ENCODE measurements around the gene CPEB4.

The CPEB4 gene

GRCh38 chr5:173984218-173984617 is 96.1 kb downstream of the CPEB4 start:
- DNase-seq (ENCODE audit: low spot score), result no peak
- TF ChIP-seq CTCF (IDR thresholded peaks at IDR 0.05; ENCODE audit: extremely low read depth, missing control alignments), result no peak

GRCh38 chr5:173988554-173989431 is 100.6 kb downstream of the CPEB4 start, which contains the start of gene C5orf47:
C5orf47 (plus strand) TSS chr5:173989170; CDS start chr5:173989264, 94 bp downstream.
- TF ChIP-seq CTCF (IDR thresholded peaks at IDR 0.05; ENCODE audit: extremely low read depth, missing control alignments), result no peak
- no peak for DNase-seq (ENCODE audit: low spot score)

- DNase-seq (ENCODE audit: low spot score), result no peak
- TF ChIP-seq CTCF (IDR thresholded peaks at IDR 0.05; ENCODE audit: extremely low read depth, missing control alignments), result no peak
Observed at GRCh38 chr5:173989432-173990082, 101.4 kb downstream of the CPEB4 start.

- DNase-seq (ENCODE audit: low spot score), result no peak
- TF ChIP-seq CTCF (IDR thresholded peaks at IDR 0.05; ENCODE audit: extremely low read depth, missing control alignments), result no peak
Observed at GRCh38 chr5:173997331-173997730, 109.2 kb downstream of the CPEB4 start.

GRCh38 chr5:173998531-173998930 is 110.4 kb downstream of the CPEB4 start:
- DNase-seq (ENCODE audit: low spot score), result no peak
- no peak for TF ChIP-seq CTCF (IDR thresholded peaks at IDR 0.05; ENCODE audit: extremely low read depth, missing control alignments)

- DNase-seq (ENCODE audit: low spot score), result no peak
Observed at GRCh38 chr5:174000076-174000475, 111.9 kb downstream of the CPEB4 start.

More at GRCh38 chr5:174000076-174000475, 111.9 kb downstream of the CPEB4 start:
- TF ChIP-seq CTCF (IDR thresholded peaks at IDR 0.05; ENCODE audit: extremely low read depth, missing control alignments), result no peak

Measured in GM20000 (cell line).